GM10266 (cell line): Measurements from ENCODE around the gene CRIP1.

Experiments used
- DNase-seq: peaks from one replicate; pipeline ENCODE4 v3.0.0; 2012; ENCODE audit errors: extremely low spot score
- CTCF ChIP-seq: IDR thresholded peaks from 2 replicates; pipeline ENCODE4 v1.5.1; 2012; ENCODE audit warnings: mild to moderate bottlenecking, low read depth; ENCODE audit not compliant: control insufficient read depth, insufficient read depth; ENCODE audit errors: missing control alignments

Gene CRIP1

GRCh38 chr14:105471823-105472485 is 14.7 kb upstream of the CRIP1 start:
- no peak for TF ChIP-seq CTCF

GRCh38 chr14:105472486-105472991 is 14.1 kb upstream of the CRIP1 start:
- no peak for TF ChIP-seq CTCF
- DNase-seq = no peak

More at GRCh38 chr14:105471823-105472485, 14.7 kb upstream of the CRIP1 start:
- DNase-seq = no peak

GRCh38 chr14:105473033-105473676 is 13.5 kb upstream of the CRIP1 start:
- TF ChIP-seq CTCF = no peak
- DNase-seq = no peak

GRCh38 chr14:105473677-105474482 is 12.8 kb upstream of the CRIP1 start:
- no peak for TF ChIP-seq CTCF
- DNase-seq = peak; percentile 82

GRCh38 chr14:105474483-105475268 is 12.0 kb upstream of the CRIP1 start, which contains the start of gene CRIP2:
Gene CRIP2 (plus strand): TSS chr14:105474821. CDS start chr14:105474863, 42 bp downstream.
- peak; percentile 92 for DNase-seq
- no peak for TF ChIP-seq CTCF

- DNase-seq = no peak
- TF ChIP-seq CTCF = no peak
Observed at GRCh38 chr14:105475269-105476096, 11.2 kb upstream of the CRIP1 start.
